GM19438 (cell line): Measurements from ENCODE around the gene PBLD.
A peak's percentile ranks its signal among the peaks of the same experiment; 100 is the strongest.
"Not testable (repeated sequence)": the region's sequence is repeated elsewhere in the genome, so short reads cannot be mapped to it uniquely, and the experiment has no call there.

ENCODE experiments used
- ATAC-seq: cut with Tn5 transposase; IDR thresholded peaks from one replicate; pipeline ENCODE4 v1.9.1; 2021; ENCODE audit warnings: low read depth; ENCODE audit not compliant: unreplicated experiment

PBLD gene

DNA sequence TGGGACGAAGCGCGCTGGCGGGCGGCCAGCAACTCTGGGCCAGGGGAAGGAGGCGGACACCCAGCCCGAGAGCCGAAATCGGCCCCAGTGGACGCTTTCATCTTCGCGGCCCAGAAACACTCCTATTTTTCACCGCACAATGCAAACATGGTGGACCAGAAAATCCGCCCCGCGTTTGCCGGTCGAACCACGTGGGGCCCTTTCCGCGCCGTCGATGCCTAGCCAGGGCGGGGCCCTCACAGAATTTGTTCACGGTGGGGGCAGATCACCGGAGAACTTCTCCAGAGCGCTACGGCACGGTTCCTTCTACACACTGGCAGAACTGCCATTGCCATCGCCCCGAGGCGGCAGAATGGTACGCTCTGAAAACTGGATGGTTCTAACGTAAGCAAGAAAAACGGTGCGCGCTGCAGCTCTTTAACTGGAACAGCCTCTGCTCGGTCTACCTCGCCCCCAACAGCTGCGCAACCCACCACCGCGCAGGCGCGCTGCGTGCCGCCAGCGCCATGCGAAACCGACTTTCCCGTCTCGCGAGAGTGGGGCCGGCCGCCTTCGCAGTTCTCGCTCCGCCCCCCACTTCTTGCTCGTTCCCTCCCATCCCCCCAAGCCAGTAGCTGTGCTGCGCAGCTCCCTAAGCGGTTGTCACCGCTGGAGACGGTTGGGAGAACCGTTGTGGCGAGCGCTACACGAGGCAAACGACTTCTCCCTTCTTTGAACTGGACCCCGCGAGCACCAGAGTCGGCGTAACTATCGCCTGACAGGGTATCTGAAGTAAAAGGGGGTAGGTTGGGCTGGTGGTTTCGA is 1.1 kb downstream of the PBLD start, which contains the start of gene HNRNPH3:
Gene HNRNPH3, plus strand, starts transcription at position 610 of the 804 bp plus-strand sequence. CDS start 5,158 bp downstream, outside the sequence.
- ATAC-seq, result peak; percentile 80

DNA sequence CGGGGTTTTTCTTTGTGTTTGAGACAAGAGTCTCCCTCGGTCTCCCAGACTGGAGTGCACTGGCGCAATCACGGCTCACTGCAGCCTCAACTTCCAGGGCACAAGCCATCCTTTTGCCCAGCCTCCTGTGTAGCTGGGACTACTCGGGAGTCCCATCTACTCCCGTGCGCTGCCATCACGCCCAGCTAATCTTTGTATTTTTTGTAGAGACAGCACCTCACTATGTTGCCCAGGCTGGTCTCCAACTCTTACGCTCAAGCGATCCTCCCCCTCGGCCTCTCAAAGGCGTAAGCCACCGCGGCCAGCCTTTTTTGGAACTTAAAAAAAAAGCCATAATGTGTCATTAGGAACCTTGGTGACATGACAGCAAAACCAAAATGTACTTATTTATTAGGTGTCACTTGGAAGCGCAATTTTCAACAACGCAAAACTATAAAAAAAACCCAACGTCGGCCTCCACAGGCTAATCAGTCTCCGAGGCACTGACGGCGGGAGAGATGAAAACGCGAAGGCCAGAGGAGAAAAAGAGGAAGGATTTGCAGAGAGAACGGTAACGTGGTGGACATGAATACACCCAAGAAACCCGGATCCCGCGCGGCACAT is 1.8 kb downstream of the PBLD start:
- ATAC-seq, result no peak

DNA sequence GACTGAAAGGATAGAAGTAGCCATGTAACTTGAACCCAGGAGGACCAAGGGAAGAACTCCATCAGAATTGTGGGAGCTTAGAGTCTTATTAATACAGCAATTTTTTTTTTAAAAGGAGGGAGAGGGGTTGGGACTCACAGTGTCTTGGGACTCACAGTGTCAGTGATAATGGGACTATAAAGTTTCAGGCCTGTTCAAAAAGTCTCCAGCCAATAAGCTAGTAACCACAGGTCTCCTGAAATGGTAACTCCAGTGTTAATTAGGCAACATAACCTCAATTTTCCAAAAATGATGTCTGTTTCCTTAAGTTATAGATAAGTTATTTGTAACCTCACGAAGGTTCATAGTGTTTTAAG is 3.2 kb downstream of the PBLD start:
- no peak for ATAC-seq

DNA sequence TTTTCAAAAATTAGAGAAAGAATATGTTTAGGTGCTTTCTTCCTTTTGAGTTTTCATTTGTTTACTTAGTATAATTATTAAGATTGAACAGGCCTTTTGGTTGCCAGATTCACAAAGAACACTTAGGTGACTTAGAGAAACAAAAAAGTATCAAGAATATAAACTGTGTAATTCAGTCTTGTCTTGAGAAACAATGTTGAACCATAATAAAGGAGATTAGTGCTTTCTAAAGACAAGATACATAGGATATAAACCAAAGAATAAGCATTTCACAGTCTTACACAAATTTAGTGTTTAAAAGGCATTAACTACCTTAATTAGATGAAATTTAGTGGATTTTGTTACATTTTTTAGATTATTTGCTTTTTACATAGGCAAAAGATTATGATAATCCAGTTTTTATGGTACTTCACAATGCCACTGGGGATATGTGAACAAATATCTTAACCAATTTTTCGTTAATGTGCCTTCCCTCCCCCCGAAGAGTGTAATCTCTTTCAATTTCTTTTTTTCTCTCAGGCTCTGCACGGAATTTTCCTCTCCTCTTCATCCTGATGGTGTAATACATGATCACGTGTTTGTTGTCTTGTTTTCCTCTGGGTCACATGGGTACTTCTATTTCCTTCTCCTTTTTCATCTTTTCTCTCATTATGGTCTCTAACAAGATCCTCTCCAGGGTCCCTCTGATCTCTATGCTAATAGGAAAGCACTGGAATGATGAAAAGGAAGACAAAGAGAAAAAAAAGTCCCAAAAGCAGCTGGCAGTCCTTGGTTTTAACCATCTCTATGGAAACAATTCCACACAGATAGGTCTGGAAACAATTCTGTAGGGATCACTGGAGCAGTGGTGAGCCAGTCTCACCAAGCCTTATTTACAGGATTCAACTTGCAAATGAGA is 4.6 kb downstream of the PBLD start:
- no peak for ATAC-seq

DNA sequence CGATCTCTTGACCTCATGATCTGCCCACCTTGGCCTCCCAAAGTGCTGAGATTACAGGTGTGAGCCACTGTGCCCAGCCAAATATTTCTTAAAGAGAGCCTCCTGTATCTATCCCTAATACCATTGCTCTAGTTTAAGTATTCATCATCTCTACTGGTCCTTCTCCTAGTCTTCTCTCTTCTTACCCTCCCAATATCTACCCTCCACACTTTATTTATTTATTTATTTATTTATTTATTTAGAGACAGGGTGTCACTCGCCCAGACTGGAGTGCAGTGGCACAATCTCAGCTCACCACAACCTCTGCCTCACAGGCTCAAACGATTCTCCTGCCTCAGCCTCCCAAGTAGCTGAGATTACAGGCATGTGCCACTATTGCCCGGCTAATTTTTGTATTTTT is 8.3 kb downstream of the PBLD start:
- not testable (repeated sequence) for ATAC-seq

DNA sequence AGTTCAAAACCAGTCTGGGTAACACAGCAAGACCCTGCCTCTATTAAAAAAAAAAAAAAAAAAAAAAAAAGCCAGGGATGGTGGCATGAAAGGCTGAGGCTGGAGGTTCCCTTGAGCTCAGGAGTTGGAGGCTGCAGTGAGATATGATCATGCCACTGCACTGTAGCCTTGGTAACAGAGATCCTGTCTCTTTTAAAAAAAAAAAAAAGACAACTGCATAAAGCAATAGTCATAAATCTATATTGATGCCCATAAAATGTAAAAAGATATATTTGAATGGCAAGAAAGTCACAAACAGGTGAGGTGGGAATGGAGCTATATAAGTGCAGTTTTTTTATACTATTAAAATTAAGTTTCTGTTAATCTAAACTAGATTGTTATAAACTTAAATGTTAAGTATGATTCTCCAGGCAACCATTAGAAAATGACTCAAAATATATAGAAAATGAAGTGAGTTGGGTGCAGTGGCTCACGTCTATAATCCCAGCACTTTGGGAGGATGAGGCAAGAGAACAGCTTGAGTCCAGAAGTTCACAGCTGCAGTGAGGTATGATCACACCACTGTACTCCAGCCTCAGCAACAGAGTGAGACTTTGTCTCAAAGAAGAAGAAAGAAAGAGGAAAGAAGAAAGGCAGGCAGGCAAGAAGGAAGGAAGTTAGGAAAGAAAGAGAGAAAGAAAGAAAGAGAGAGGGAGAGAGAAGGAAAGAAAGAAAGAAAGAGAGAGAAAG is 14.2 kb downstream of the PBLD start:
- ATAC-seq, result no peak

DNA sequence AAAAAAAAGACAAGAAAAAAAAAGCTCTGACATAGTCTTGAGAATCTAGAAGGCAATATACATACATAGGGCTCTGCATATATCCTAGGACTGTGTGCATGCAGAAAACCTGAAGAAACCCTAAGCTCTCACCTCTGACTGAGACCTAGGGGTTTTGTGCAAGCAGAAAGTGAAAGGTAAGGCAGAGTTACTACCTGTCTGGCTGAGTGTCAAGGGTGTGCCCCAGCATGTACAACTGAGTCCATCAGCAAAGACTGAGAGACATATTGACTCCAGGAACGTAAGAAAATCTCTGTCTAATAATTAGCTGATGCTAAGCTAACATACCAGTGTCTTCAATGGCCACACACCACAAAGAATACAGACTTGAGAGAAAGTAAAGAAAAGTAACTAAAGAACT is 17.1 kb downstream of the PBLD start:
- no peak for ATAC-seq

DNA sequence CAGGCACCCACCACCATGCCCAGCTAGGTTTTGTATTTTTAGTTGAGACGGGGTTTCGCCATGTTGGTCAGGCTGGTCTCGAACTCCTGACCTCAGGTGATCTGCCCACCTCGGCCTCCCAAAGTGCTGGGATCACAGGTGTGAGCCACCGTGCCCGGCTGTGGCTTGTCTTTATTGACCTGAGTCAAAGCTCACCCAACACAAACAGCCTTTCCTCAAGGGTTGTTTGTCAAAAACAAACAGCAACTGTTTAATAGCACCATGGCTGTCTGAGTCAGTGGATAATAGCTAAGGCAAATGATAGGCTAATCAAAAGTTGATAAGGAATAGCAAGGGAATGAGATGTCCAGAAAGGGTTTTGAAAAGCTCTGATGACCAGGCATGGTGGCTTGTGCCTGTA is 17.8 kb downstream of the PBLD start:
- not testable (repeated sequence) for ATAC-seq

DNA sequence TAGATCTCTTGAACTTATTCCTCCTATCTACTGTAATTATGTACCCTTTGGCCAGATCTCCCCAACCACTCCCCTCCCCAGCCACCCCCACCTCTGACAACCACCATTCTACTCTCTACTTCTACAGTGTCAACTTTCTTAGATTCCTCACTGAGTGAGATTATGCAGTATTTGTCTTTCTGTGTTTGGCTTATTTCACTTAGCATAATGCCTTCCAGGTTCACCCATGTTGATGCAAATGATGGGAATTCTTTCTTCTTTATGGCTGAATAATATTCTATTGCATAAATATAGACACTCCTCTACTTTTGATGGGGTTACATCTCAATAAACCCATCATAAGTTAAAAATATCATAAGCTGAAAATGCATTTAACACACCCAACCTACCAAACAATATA is 22.2 kb downstream of the PBLD start:
- no peak for ATAC-seq

DNA sequence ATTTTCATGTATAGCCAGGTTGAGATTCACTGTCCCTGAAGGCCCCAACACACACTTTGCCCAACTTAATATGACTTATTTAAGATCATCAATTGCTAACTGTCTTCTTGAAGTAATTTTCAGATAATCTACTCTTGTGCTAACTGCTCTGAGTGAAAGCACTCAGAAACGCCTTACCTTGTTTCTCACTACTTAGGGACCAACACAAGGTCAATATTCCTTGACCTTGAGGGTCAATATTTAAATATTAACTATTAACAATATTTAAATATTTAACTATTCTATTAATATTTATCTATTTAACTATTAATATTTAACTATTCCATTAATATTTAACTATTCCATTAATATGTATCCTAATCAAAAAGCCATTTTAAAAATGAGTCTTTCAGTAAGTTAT is 26.9 kb downstream of the PBLD start:
- no peak for ATAC-seq

DNA sequence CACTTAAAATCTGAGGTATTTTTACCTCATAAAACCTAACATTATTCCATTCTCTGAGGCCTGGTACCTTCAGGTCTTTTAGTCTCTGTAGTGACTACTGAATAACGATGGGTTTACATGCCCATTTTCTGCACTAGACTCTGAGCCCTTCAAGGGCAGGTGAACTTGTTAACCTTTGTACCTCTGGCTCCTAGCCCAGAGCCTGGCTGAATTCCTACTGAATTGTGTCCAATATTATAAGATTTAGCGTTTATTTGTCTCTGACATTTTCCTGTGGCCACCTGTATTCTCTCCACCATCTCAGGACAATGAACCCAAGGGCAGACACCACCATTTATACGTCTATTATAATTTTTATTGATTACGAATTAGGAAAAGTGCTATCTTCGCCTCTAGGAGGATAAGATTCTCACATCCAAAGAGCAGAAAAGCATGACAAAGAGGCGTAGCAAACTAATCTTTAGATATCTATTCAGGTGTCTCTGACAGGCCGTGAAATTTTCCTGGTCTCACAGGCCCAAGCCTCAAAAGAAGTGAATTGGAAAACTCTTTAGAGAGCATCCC is 28.8 kb downstream of the PBLD start:
- ATAC-seq, result no peak

DNA sequence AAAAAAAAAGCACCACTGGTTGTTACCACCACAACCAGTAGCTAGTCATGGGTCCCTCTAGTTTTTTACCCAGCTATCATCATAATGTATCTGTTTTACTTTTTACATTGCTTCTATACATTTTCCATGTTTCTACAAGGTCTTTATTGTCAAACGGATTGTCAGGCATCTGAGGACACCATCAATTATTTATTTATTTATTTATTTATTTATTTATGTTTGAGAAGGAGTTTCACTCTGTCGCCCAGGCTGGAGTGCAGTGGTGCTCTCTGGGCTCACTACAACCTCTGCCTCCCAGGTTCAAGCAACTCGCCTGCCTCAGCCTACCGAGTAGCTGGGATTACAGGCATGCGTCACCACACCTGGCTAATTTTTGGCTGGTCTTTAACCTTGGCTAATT is 29.9 kb downstream of the PBLD start:
- no peak for ATAC-seq

DNA sequence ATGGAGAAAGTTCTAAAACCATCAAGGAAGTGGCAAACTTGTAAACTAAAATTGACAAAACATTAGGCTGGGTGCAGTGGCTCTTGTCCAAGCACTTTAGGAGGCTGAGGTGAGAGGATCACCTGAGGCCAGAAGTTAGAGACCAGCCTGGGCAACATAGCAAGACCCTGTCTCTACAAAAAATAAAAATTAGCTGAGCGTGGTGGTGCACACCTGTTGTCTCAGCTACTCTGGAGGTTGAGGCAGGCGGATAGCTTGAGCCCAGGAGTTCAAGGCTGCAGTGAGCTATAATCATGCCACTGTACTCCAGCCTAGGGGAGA is 30.3 kb downstream of the PBLD start:
- ATAC-seq, result no peak

DNA sequence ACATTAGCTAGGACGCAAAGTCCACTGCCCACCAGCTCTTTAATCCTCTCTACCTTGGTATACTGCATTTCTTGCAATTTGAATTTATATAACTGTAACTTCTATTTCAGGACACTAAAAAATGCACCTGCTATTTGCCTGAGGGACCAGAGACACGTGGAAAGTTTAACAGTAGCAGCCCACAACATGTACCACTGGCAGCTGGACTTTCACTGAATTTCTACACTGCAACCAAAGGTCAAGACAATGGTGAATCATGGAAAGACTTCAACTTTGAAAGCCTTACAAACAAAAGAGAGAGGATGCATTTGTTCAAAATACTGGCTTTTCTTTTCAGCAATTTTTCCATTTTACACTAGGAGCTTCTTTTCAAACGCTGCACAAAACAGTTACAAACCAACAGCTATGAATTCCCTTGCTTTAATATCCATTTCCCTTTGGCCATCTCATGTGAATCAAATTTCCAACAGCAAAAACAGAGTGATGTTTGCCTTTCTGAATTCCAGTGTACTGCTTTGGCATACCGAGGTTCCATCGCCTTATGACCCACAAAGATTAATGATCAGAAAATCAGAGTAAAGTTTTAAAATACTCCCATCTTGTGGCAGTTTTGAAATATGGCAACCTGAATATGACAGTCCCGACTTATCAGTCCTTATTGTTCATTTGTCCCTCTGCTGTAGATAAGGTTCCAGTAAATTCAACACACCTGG is 30.8 kb downstream of the PBLD start:
- no peak for ATAC-seq

DNA sequence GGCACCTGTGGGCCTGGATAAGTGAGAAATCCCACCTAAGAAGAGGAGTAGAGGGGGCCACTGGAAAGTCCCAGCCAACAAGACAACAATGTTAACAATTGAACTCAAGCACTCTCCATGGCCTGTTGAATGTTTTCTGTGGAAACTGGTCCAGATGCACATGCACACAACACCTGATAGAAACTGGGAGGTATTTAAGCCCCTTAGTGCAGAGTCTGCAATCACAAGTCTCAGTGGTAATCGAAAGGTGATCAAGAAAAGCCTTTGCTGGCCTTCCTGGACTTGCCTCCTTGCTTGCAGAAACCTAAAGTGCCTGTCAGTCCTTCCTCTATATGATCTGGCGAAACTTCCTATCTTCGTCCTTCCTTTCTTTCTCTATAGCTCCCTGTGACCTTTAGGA is 31.4 kb downstream of the PBLD start:
- ATAC-seq, result no peak

DNA sequence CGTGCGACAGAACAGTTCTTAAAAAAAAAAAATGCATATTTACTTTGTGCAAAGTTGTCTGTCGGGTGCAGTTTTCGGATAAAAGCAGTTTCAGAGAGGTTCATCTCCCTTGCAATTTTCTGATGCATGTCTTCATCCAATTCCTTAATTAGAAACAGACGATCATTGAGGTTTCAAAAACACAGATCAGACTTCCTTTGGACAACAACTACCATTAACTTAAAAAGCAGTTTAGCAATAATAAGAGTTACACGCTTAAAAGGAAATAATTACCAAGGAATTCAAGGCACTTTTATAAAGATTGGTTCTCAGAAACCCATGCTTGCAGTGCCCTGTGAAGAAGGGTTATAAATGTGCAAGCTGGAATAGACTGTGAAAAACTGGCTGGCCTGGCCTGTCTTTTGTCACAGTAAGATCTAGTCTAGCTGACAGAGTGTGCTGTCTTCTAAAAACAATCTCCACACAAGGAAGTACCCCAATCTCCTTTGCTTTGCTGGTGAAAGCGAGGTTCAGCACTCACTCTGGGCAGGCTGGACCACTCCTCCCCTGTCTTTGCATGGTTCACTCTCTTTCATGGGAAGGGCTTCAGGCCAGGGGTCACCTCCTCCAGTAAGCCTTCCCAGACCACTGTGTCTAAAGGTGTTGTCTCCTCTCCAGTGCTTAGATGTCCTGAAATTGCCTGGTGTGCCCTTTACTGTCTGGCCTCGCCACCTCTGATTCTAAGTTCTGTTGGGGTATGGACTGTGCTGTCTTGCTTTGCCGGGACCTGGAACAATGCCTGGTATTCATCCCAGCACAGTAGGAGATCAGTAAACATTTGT is 35.7 kb downstream of the PBLD start:
- no peak for ATAC-seq

DNA sequence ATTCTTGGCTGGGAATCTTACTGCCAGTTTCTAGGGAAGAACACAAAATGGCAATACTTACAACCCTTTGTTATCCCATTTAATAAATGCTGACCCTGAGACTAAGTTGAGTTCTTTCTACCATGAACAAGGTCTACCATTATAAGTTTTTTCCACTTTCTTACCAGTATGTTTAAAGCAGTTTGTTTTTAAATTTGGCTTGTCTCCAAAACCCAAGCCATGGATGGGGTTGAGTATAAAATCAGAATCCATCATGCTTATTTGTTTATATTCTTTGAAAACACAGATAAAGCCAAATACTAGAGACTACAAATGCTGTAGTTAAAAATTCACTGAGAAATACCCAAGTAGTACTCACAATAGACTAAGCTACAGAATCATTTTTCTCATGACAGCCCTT is 42.0 kb downstream of the PBLD start:
- ATAC-seq, result no peak

DNA sequence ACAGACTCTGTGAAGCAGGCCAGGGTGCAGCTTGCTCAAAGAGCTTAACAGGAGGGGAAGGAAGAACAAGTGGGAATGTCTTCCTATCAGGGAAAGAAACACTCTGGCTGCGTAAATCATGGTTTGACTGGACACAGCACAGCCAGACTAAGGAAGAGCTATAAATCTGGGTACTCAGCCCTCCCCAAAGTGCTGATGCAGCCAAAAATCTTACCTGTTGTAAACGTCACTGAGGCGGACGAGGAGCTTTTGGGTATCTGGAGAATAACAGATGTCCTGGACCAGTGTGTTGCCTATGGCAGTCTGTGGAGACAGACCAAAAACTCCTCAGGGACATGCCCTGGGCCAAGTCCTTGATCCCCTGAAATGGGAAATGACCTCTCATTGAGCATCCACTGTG is 44.0 kb downstream of the PBLD start:
- ATAC-seq, result no peak
